ENCODE data around the gene VAPB. TPM values are rescaled to one million over a fixed set of nuclear protein-coding genes. Genes with fewer than 3 reads are reported as not detected.

VAPB gene
- total and polyA plus RNA-seq, 7 donors, result 30.7 to 84.5 (median 64.0) TPM

DNA sequence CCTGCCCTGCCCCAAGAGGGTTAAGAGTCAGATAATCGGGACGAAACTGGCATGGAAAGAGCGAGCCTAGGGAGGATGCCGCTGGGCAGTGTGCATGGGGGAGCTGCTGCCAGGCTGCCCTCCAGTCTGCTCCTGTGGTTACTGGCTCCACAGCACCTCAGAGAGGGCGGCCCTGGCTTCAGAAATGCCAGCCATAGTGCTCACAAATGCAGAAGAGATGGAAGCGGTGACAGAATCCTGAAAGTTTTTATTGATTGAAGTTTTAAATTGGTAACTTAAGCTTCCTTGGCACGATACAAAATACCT, 57.9 kb downstream of the VAPB start:
- WGBS, 3 donors, result 58 to 69% (median 67%) methylated on average over 7 of the region's 7 CpGs
- peak in 2 of 4 donors; percentile 36 to 48 for ATAC-seq
- Histone ChIP-seq H3K4me1 (no peaks in the 10 kb centered on the region), H3K27ac (no peak overlapping the region), H3K4me3 (no peak overlapping the region), H3K9me3 (no peaks in the 10 kb centered on the region), H3K27me3 (ENCODE audit: insufficient read depth in 3 of 3, low read length in 2 of 3) (no peaks in the 10 kb centered on the region), H3K36me3 (ENCODE audit: insufficient read depth in 1 of 2, low read depth in 1 of 2) (peaks cover 0 to 54% of the 10 kb centered on the region in 2 donors)
- intact Hi-C loops (cut with DNase I), result loop anchor here (2.0 to 5.0 kb wide), 2 partner anchors 208 to 210 kb away; no protein-coding TSS in a partner anchor
- no peak for DNase-seq
- TF ChIP-seq CTCF (IDR thresholded peaks at IDR 0.05), result no peak

DNA sequence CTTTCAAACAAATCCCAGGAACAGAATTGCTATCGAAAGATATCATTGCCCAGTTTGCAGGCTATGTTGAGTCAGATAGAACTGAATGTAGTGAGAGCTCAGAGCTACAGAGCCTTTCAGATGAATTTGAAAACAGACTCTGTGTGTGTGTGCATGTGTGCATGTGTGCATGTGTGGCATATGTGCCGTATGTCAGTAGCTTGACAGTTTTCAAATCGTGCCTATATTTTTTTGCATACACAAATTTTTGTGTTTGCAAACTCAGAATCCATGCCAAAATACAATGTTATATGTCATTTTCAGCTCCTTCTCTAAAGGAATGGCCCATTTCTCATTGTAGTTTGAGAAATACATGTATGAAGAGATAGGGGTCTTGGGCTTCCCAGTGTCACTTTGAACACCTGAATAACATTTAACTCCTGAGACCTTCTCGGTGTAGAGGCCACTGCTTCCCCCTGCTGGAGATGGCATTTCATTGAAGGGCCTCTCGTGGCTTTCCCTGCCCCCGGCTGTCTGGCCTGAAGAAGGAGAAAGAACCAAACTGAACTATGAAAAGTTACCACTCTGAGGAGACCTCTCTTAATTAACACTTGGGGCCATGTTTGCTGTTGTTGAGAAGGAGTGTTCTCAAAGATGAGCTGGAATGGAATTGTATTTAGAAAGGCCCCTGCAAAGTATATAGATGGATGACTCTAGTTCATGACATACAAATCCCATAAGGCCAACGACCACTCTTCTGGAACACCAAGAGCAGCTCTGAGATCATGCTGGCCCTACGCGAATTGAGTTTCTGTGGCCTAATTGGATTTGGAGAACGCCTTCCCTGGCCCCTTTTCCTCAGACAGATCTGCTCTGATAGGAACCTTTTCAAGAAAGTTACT, 58.7 kb downstream of the VAPB start:
- Histone ChIP-seq H3K36me3 (ENCODE audit: insufficient read depth in 1 of 2, low read depth in 1 of 2) (peaks cover 0 to 47% of the 10 kb centered on the region in 2 donors), H3K27me3 (ENCODE audit: insufficient read depth in 3 of 3, low read length in 2 of 3) (no peaks in the 10 kb centered on the region), H3K27ac (no peak overlapping the region), H3K4me3 (no peak overlapping the region), H3K4me1 (no peaks in the 10 kb centered on the region), H3K9me3 (no peaks in the 10 kb centered on the region)
- 67 to 71% (median 71%) methylated on average over 10 of the region's 10 CpGs for WGBS, 3 donors
- no peak for DNase-seq
- peak; percentile 75 for TF ChIP-seq CTCF (IDR thresholded peaks at IDR 0.05)
- peak; percentile 74 to 89 (median 80) for ATAC-seq
- intact Hi-C loops (cut with DNase I), result loop anchor here (2.0 to 5.0 kb wide), 2 partner anchors 209 to 210 kb away; no protein-coding TSS in a partner anchor

GRCh38 chr20:58448958-58449357, 59.9 kb downstream of the VAPB start:
- DNase-seq (no peak), ATAC-seq (no peak)
- Histone ChIP-seq H3K27me3 (ENCODE audit: insufficient read depth in 3 of 3, low read length in 2 of 3) (no peaks in the 10 kb centered on the region), H3K27ac (no peak overlapping the region), H3K9me3 (no peaks in the 10 kb centered on the region), H3K4me1 (no peaks in the 10 kb centered on the region), H3K4me3 (no peak overlapping the region), H3K36me3 (ENCODE audit: insufficient read depth in 1 of 2, low read depth in 1 of 2) (peaks cover 0 to 38% of the 10 kb centered on the region in 2 donors)
- intact Hi-C loops (cut with DNase I), result loop anchor here in 1 of 2 donors (5.0 kb wide), 1 partner anchor 212 kb away; no protein-coding TSS in a partner anchor
- no peak for TF ChIP-seq CTCF (IDR thresholded peaks at IDR 0.05)
- WGBS, 3 donors, result 81 to 95% (median 82%) methylated on average over 4 of the region's 4 CpGs

DNA sequence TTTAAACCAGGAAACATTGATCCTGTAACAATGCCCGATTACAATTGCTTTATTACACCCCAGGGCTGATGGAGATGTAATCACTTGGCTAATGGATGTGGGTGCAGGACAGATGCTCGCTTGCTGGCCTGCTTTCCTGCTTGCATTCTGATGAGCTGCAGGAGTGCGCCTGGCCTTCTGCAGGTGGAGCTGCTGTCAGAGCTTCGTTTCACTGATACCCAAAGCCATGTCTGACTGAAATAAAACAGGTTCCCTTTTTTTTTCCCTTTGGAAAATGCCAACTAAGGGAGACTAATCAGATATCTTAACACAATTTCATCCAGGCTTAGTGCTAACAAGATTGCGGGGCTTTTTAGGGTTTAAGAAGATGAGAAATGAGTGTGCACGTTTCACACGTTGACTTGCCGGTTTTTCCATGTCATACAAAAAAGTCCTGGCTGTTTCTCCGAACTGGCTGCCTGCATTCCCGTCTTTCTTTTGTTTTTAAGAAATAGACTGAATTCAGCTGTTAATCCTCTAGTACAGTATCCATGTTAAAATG, 60.7 kb downstream of the VAPB start:
- H3K36me3 ChIP-seq (ENCODE audit: insufficient read depth in 1 of 2, low read depth in 1 of 2), result peaks cover 0 to 30% of the 10 kb centered on the region in 2 donors
- H3K4me1 ChIP-seq, result no peaks in the 10 kb centered on the region
- intact Hi-C loops (cut with DNase I), result loop anchor here in 1 of 2 donors (5.0 kb wide), 1 partner anchor 212 kb away; no protein-coding TSS in a partner anchor
- H3K4me3 ChIP-seq, result no peak overlapping the region
- no peak for ATAC-seq
- no peak for DNase-seq
- no peak for TF ChIP-seq CTCF (IDR thresholded peaks at IDR 0.05)
- no peaks in the 10 kb centered on the region for H3K9me3 ChIP-seq
- no peak overlapping the region for H3K27ac ChIP-seq
- WGBS, 3 donors, result 61 to 71% (median 63%) methylated on average over 10 of the region's 10 CpGs
- H3K27me3 ChIP-seq (ENCODE audit: insufficient read depth in 3 of 3, low read length in 2 of 3), result no peaks in the 10 kb centered on the region

Measured in psoas muscle (tissue), 8 donors.